ENCODE measurements around the gene SIGMAR1. TPM values are rescaled to one million over a fixed set of nuclear protein-coding genes. Genes with fewer than 3 reads are reported as not detected.
A peak's percentile ranks its signal among the peaks of the same experiment; 100 is the strongest.

Gene SIGMAR1
- total RNA-seq, 4 donors from 2014 or later = 18.9 to 35.7 (median 27.4) TPM

DNA sequence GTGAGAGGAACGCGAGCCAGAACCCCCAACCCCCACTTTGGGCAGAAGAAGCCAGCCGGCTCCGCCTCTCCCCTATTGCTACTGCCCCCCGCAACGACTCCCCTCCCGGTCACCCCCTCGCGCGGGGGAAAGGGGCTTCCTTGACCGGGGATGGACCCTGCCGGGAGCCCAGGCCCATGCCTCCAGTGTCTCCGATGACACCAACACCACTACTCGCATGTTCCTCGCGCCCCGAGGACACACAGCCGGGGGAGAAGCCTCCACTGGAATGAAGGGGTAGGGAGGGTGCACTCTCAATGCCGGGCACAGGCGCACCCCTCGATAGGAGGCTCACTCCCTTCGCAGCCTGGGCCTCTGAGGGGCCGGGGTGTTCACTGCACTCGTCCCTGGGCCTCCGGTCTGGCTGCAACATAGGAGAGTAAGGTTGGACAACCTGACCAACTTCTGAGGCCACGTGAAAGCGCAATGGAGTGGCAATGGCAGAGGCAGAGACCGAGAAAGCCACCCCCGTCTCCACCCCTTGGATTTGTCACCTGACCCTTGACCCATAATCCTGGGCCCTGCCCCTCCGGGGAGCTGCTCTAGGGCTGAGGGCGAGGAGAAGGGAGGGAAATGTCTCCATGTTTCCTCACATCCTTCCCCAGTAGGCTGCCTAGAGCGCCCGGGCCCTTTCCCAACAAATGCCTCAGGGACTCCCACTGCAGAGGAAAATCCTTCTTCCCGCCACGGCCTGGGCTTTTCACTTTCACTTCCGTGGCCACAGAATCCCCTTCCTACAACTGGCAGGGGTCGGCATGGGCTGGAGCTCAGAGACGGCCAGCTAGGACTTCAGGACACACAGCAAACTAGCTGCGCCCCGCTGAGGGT is 47.0 kb downstream of the SIGMAR1 start:
- Histone ChIP-seq H3K27ac (peak overlapping the region; percentile 82 to 93 (median 86)), H3K36me3 (no peaks in the 10 kb centered on the region), H3K4me3 (peak overlapping the region; percentile 61 to 82 (median 72)), H3K9me3 (no peaks in the 10 kb centered on the region), H3K27me3 (no peaks in the 10 kb centered on the region), H3K4me1 (peaks cover 51 to 66% of the 10 kb centered on the region in 2 donors)
- in situ Hi-C loops (cut with MboI; ENCODE audit: low sequenced_read_pairs in 4 of 4) = no loop called here
- intact Hi-C loops (cut with DNase I; ENCODE audit: low total_unique reads) = loop anchor here (1.0 to 10.0 kb wide), 5 partner anchors 42 to 336 kb away; partner anchors contain the start of genes KIF24 and NUDT2
- peak in 1 of 2 donors; percentile 3 for ATAC-seq
- DNase-seq = peak in 1 of 2 donors; percentile 69
- TF ChIP-seq POLR2A (IDR thresholded peaks at IDR 0.05) = no peak
- TF ChIP-seq CTCF (IDR thresholded peaks at IDR 0.05 in 4 of 5, conservative IDR thresholded peaks at IDR 0.05 in 1 of 5) = no peak

GRCh38 chr9:34589636-34590380 is 47.8 kb downstream of the SIGMAR1 start, which contains the start of gene CNTFR:
TSS of gene CNTFR (minus strand) at chr9:34589724. CDS start at chr9:34568981, 20,743 bp downstream.
- peak; percentile 93 to 96 for TF ChIP-seq POLR2A (IDR thresholded peaks at IDR 0.05)
- no peak for TF ChIP-seq CTCF (IDR thresholded peaks at IDR 0.05 in 4 of 5, conservative IDR thresholded peaks at IDR 0.05 in 1 of 5)
- DNase-seq (peak; percentile 70 to 80), ATAC-seq (peak; percentile 44 to 48)
- Histone ChIP-seq H3K4me3 (peak within 1 kb of the TSS; percentile 61 to 82 (median 72)), H3K36me3 (no peaks in the 10 kb centered on the region), H3K9me3 (no peaks in the 10 kb centered on the region), H3K4me1 (peaks cover 47 to 66% of the 10 kb centered on the region in 2 donors), H3K27ac (peak within 1 kb of the TSS; percentile 82 to 93 (median 86)), H3K27me3 (no peaks in the 10 kb centered on the region)
- in situ Hi-C loops (cut with MboI; ENCODE audit: low sequenced_read_pairs in 4 of 4) (no loop called here), intact Hi-C loops (cut with DNase I; ENCODE audit: low total_unique reads) (loop anchor here (2.0 to 10.0 kb wide), 4 partner anchors 89 to 335 kb away; partner anchors contain the start of genes KIF24 and NUDT2)

GRCh38 chr9:34588671-34589635 is 48.6 kb downstream of the SIGMAR1 start:
- H3K27me3 ChIP-seq = no peaks in the 10 kb centered on the region
- H3K36me3 ChIP-seq = no peaks in the 10 kb centered on the region
- peak overlapping the region; percentile 56 to 82 (median 67) for H3K4me3 ChIP-seq
- intact Hi-C loops (cut with DNase I; ENCODE audit: low total_unique reads) (no loop called here), in situ Hi-C loops (cut with MboI; ENCODE audit: low sequenced_read_pairs in 4 of 4) (no loop called here)
- no peak for TF ChIP-seq POLR2A (IDR thresholded peaks at IDR 0.05)
- TF ChIP-seq CTCF (IDR thresholded peaks at IDR 0.05 in 4 of 5, conservative IDR thresholded peaks at IDR 0.05 in 1 of 5) = no peak
- peak in 1 of 2 donors; percentile 7 for ATAC-seq
- H3K9me3 ChIP-seq = no peaks in the 10 kb centered on the region
- peak in 1 of 2 donors; percentile 46 for DNase-seq
- H3K27ac ChIP-seq = peak overlapping the region; percentile 66 to 93 (median 85)
- H3K4me1 ChIP-seq = peaks cover 44 to 67% of the 10 kb centered on the region in 2 donors

- in situ Hi-C loops (cut with MboI; ENCODE audit: low sequenced_read_pairs in 4 of 4) (no loop called here), intact Hi-C loops (cut with DNase I; ENCODE audit: low total_unique reads) (no loop called here)
- H3K36me3 ChIP-seq = no peaks in the 10 kb centered on the region
- TF ChIP-seq POLR2A (IDR thresholded peaks at IDR 0.05) (no peak), CTCF (IDR thresholded peaks at IDR 0.05 in 4 of 5, conservative IDR thresholded peaks at IDR 0.05 in 1 of 5) (no peak)
- peak overlapping the region in 3 of 4 donors; percentile 82 to 93 (median 88) for H3K27ac ChIP-seq
- peak overlapping the region in 3 of 4 donors; percentile 56 to 82 (median 76) for H3K4me3 ChIP-seq
- no peaks in the 10 kb centered on the region for H3K9me3 ChIP-seq
- no peaks in the 10 kb centered on the region for H3K27me3 ChIP-seq
- no peak for DNase-seq
- ATAC-seq = no peak
- H3K4me1 ChIP-seq = peaks cover 35 to 67% of the 10 kb centered on the region in 2 donors
Observed at GRCh38 chr9:34587271-34587670, 50.3 kb downstream of the SIGMAR1 start.

All from gastrocnemius medialis (tissue), 4 donors.